GM19035 (cell line): ENCODE data around the gene SLAMF6.

Experiments used
- ATAC-seq: cut with Tn5 transposase; IDR thresholded peaks from one replicate; pipeline ENCODE4 v1.9.1; 2021; ENCODE audit not compliant: unreplicated experiment

Gene SLAMF6

DNA sequence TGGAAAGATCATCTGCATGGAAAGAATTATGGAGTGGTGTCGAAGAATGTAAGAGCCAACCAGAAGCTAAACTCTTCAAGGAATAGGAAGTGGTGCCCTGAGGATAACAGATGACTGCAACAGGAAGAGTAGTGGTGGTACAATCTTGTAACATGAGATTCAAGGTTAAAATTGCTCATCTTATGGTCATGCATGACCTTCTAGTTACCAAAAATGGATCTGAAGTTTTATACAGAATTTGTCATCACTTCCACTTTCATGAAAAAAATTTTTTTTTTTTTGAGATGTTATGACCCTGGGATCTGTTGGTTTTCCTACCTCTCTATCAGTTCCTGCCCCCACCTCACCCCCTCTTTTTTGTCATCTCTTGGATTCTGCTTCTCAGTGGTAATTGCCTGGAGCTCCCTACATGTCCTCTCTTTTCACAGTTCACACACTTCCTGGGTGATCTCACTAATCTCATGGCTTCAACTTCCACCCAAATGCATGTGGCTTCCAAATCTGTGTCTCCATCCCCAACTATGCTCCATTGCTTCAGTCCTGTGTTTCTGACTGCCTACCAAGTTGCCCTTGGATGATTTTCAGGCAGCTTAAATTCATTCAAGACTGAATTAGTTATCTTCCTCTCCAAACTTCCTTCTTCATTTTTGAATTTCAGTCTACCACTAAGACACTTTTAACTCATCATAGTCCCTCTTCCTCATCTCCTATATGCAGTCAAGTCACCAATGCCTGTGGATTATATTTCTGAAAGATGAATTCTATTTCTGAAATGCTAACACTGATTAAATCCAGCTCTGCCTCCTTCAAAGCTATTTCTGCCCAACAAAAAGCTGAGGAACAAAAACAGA lies 48.4 kb downstream of the SLAMF6 start:
- no peak for ATAC-seq

- ATAC-seq = no peak
These were observed 50.9 kb downstream of the SLAMF6 start for GRCh38 chr1:160472112-160472511.

DNA sequence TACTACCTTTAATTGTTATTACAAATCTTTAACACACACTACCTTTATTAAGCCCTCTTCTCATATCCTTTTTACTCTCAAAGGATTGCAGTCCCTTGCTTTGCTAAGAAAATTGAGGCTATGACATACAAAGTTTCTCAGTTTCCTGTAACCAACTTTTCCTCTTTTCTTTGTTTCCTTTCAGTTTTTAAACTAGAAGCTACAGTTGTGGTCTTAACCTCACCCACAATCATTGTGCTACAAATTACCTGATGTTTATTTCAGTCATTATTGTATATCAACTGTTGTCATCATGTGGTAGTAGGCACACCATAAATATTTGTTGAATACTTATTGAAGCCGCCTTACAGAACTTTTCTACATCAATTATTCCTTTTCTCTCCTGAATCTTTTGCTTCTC lies 51.8 kb downstream of the SLAMF6 start:
- no peak for ATAC-seq

GRCh38 chr1:160467576-160467975 lies 55.5 kb downstream of the SLAMF6 start:
- no peak for ATAC-seq

DNA sequence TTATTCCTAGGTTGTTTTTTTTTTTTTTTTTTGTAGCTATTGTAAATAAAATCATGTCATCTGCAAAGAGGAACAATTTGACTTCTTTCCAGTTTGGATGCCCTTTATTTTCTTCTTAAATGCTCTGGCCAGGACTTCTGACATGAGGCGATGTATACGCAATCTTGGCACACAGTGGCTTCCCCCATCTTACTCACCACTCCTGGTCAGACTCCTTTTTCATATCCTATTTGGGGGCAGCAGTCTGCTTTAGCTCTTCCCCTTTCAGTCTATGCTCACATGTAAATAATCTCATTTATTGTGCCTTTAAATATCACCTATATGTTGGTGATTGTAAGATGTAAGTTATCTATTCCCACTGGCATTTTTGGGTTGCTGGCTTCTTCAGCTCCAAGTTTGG lies 56.1 kb downstream of the SLAMF6 start:
- no peak for ATAC-seq

- no peak for ATAC-seq
These were observed 57.9 kb downstream of the SLAMF6 start for GRCh38 chr1:160465123-160465522.

- ATAC-seq = no peak
These were observed 62.3 kb downstream of the SLAMF6 start for GRCh38 chr1:160460683-160461287.

GRCh38 chr1:160460214-160460642 lies 62.8 kb downstream of the SLAMF6 start:
- ATAC-seq = no peak

DNA sequence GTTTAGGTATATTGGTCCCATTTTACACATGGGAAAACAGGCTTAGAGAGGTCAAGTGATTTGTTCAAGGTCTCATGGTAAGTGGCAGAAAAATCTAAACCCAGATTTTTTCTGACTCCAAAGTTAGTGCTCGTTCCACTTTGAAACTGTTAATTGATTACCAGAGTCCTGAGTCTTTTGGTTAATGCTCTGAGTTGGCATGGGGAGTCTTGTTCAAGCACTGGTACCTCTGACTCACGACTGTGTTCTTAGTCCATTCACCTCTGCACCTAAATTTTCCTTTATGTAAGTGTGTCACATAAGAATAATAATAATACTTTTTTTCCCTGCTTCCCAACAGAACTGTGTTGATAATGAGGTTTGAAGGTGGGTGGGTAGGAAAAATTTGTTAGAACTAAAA lies 63.4 kb downstream of the SLAMF6 start:
- ATAC-seq = no peak

GRCh38 chr1:160459056-160459455 lies 64.0 kb downstream of the SLAMF6 start:
- no peak for ATAC-seq

DNA sequence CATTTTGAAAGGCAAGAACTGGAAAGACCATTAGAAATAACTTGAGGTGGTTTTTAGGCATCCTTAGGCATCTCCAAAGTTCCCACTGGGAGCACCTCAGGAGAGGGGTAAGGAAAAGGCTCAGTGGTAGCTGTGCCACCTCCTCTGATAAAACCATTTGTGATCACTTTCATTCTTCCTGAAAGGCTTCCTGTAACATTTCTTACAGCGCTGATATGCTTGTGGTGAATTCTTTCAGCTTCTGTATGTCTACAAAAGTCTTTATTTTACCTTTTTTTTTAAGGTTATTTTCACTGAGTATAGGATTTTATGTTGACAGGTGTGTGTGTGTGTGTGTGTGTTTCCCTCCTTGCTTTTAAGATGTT lies 67.9 kb downstream of the SLAMF6 start:
- ATAC-seq = no peak

DNA sequence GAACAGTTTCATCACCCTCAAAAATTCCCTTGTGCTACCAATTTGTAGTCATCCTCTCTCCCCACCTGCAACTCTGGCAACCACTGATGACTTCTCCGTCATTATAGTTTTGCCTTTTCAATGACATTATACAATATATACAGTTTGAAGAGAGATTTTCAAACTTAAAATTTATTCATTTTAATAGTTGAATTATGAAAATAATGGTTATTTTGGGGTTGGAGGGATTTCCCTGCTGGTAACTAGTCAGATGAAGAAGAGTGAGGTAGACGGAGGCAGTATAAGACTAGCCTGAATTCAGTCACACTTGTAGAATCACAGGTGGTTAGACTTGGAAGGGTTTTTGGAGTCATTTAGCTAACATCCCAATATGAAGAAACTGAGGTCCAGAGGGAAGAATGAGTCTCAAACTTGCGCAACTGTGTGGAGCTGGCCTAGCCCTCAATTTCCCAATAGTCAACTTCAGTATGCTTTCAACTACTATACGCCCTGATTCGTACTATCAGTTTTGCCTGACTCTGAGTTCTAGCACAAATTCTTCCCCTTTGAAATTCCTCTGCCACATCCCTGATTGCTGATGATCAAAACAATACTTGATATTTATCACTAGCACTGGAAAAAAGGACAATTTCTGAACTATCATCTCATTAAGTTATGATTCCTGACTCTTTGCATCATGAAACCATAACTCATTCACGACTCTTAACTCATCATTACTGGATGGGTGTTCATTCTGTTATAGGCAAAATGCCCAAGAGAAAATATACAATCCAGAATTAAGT lies 68.5 kb downstream of the SLAMF6 start:
- no peak for ATAC-seq

DNA sequence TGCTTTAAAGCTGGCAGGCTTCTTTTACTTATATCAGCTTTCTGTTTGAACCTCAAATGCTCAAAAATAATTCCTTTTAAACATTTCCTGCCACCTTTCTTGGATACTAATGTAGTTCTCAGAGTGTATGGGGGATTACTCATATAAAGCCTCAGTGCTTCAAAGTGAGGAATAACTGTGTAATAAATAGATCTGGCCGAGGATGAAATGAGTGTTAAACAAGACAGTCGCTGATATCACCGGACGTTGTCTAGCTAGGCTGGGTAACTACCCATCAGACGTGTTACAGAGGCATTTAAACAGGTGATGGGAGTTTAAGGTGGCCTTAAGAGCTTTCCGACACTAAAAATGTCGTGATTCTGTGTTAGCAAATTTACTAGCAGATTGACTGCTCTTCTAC lies 69.6 kb downstream of the SLAMF6 start:
- ATAC-seq = peak; percentile 56

DNA sequence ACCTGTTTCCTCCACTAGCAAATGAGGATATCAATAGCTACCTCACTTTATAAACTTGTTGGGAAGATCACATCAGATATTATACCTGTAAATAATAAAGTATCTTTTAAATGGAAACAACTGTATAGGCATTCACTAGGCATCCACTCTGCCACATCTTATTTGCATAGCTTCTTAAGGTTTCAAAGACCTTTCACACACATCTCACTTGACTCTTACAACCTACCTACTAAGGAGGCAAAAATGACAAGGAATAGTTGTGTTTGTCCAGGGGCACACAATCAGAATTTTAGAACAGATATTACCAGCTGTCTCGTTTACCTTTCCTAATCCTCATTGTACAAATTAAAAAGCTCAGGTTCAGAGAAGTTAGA lies 71.2 kb downstream of the SLAMF6 start:
- ATAC-seq = peak; percentile 37

- ATAC-seq = peak; percentile 46
These were observed 71.8 kb downstream of the SLAMF6 start for GRCh38 chr1:160451119-160451858.

DNA sequence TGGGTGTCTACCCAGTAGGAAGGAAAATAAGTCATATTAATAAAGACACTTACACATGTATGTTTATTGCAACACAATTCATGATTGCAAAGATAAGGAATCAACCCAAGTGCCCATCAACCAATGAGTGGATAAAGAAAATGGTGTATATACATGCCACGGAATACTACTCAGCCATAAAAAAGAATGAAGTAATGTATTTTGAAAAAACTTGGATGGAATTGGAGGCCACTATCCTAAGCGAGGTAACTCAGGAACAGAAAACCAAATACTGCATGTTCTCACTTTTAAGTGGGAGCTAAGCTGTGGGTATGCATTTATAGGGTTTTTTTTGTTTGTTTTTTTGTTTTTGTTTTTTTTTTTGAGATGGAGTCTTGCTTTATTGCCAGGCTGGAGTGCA lies 73.6 kb downstream of the SLAMF6 start:
- ATAC-seq = no peak

- no peak for ATAC-seq
These were observed 76.0 kb downstream of the SLAMF6 start for GRCh38 chr1:160446945-160447600.

DNA sequence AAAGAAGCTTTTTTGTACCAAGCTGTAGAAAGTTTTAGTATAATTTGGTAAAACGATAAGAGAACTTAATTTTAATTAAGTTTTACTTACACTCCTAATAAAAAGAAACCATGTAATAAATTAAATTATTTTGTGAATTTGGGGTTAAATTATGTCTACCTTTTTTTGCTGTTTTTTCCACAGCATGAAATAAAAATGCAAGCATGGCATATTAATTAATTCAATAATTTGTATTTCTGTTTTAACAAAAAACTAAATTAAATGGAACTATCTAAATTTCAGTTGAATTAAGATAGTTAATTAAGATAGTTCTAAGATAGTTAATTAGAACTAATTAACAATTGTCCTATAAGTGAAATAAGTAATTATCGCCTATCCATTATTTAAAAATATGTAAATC lies 83.3 kb downstream of the SLAMF6 start:
- no peak for ATAC-seq

DNA sequence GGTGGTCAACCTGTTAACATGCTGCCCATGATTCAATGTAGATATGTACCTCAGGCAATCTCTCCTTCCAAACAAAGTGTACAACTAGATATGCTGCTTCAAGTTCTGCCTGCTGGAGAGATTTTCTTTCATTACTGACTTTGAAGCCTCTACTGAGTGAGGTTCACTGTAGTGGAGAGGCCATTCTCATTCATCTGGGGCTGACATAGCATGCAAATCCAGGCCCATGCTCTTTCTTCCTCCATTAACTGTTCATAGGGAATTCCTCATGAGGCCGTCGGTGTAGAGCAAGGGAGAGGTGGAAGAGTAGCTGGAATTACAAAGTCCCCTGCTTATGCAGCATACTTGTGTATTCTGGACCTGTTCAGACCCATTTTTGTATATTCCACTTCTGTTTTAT lies 84.1 kb downstream of the SLAMF6 start:
- ATAC-seq = no peak

GRCh38 chr1:160438317-160438918 lies 84.6 kb downstream of the SLAMF6 start:
- no peak for ATAC-seq
